ENCODE measurements around the gene COMMD7. TPM values are rescaled to one million over a fixed set of nuclear protein-coding genes. Genes with fewer than 3 reads are reported as not detected.

Gene COMMD7
- total and polyA plus RNA-seq, 2 of the 4 experiments (the other 2 are of a cell fraction) = 51.8 to 67.5 TPM

GRCh38 chr20:32751293-32751692, 8.0 kb upstream of the COMMD7 start:
- in situ Hi-C loops (cut with MboI; ENCODE audit: low sequenced_read_pairs) = no loop called here
- H2AK9ac ChIP-seq (replicated peaks; ENCODE audit: low read depth, low read length, poor library complexity) = no peak overlapping the region
- H3K4me2 ChIP-seq (ENCODE audit: low read depth, low read length) = no peak overlapping the region
- H2AK5ac ChIP-seq (ENCODE audit: low read depth, low read length) = no peak overlapping the region
- H4K20me1 ChIP-seq (ENCODE audit: insufficient read depth, low read length) = no peaks in the 10 kb centered on the region
- H2BK15ac ChIP-seq (ENCODE audit: low read depth, low read length) = peak overlapping the region; percentile 45; the same call in 1 of the 3 replicates
- H3K23ac ChIP-seq (ENCODE audit: low read depth, low read length) = no peak overlapping the region
- intact Hi-C loops (cut with micrococcal nuclease) = no loop called here
- no peak overlapping the region for H3K9ac ChIP-seq (ENCODE audit: low read depth, low read length)
- DNase-seq = no peak
- no peak overlapping the region for H3K18ac ChIP-seq (ENCODE audit: low read depth, low read length)
- no peak overlapping the region for H4K91ac ChIP-seq (ENCODE audit: insufficient read depth, low read depth, low read length)
- no TSS peak for BruUV-seq (replicated peaks)
- dilution Hi-C loops (cut with HindIII; ENCODE audit: low sequenced_read_pairs, unreplicated experiment) = no loop called here
- H3K27ac ChIP-seq (ENCODE audit: insufficient read depth, low read length) = no peak overlapping the region
- no peaks in the 10 kb centered on the region for H3K27me3 ChIP-seq (ENCODE audit: control insufficient read depth, insufficient read depth, low read length)
- no peaks in the 10 kb centered on the region for H3K79me1 ChIP-seq (ENCODE audit: low read depth in 1 of 2, low read length in 2 of 2)
- no peak overlapping the region for H3K56ac ChIP-seq (ENCODE audit: extremely low read depth, insufficient read depth, low read length)
- no peak overlapping the region for H3K14ac ChIP-seq (replicated peaks; ENCODE audit: low read depth, low read length)
- no peak overlapping the region for H2AFZ ChIP-seq (replicated peaks; ENCODE audit: low read length, poor library complexity)
- no peak overlapping the region for H3K4me3 ChIP-seq (ENCODE audit: insufficient read depth, low read depth, low read length)
- ATAC-seq (ENCODE audit: low read depth) = no peak
- no peak overlapping the region for H4K8ac ChIP-seq (ENCODE audit: low read depth in 2 of 2, low read length in 2 of 2)
- no peak overlapping the region for H2BK20ac ChIP-seq (ENCODE audit: low read depth, low read length)
- H3K36me3 ChIP-seq (ENCODE audit: control insufficient read depth, insufficient read depth, low read length) = no peaks in the 10 kb centered on the region
- peaks cover 13% of the 10 kb centered on the region for H3K9me1 ChIP-seq (ENCODE audit: insufficient read depth, low read length)
- H3K4me1 ChIP-seq (ENCODE audit: control insufficient read depth, insufficient read depth, low read length) = peaks cover 15% of the 10 kb centered on the region
- no peak for TF ChIP-seq USF2 (IDR thresholded peaks at IDR 0.05; ENCODE audit: low read depth, low read length)
- TF ChIP-seq RFX5 (IDR thresholded peaks at IDR 0.05; ENCODE audit: low read depth, low read length) = no peak
- no peak for TF ChIP-seq CHD1 (IDR thresholded peaks at IDR 0.05; ENCODE audit: low read depth, low read length)
- no peak for TF ChIP-seq POLR2A (IDR thresholded peaks at IDR 0.05; ENCODE audit: low read depth, low read length)
- TF ChIP-seq MXI1 (IDR thresholded peaks at IDR 0.05; ENCODE audit: borderline replicate concordance, low read depth, low read length) = no peak
- no peak overlapping the region for H2BK120ac ChIP-seq (ENCODE audit: low read depth, low read length)
- no peak overlapping the region for H2BK5ac ChIP-seq (ENCODE audit: low read depth, low read length, poor library complexity, severe bottlenecking)
- H4K5ac ChIP-seq (ENCODE audit: low read depth, low read length) = no peak overlapping the region
- ChIA-PET POLR2A (ENCODE audit: unreplicated experiment) (no interaction called here), CTCF (no interaction called here)
- H3K4ac ChIP-seq (ENCODE audit: low read depth, low read length) = no peak overlapping the region
- no peaks in the 10 kb centered on the region for H3K9me3 ChIP-seq (ENCODE audit: control insufficient read depth, insufficient read depth, low read length)

All from IMR-90 (cell line).